ACC112 (cell line): Measurements from ENCODE around the gene POC1A.

Experiments used
- H2AFZ ChIP-seq: fragments of 200-600 bp; sonication (generic); one replicate; pipeline ENCODE4 v1.6.0; 2017; ENCODE audit warnings: antibody characterized with exemption, low read length; ENCODE audit not compliant: unreplicated experiment
- H3K27ac ChIP-seq: fragments of 200-600 bp; sonication (generic); 2 replicates; pipeline ENCODE4 v1.5.1; 2014; ENCODE audit warnings: low read depth, mild to moderate bottlenecking, antibody characterized with exemption, low read length, moderate library complexity
- H3K27me3 ChIP-seq: fragments of 200-600 bp; sonication (generic); 2 replicates; pipeline ENCODE4 v1.6.1; 2014; ENCODE audit warnings: mild to moderate bottlenecking, antibody characterized with exemption, low read length, moderate library complexity, mixed read lengths; ENCODE audit not compliant: insufficient read depth
- H3K36me3 ChIP-seq: fragments of 200-600 bp; sonication (generic); 2 replicates; pipeline ENCODE4 v1.6.1; 2016; ENCODE audit warnings: mild to moderate bottlenecking, antibody characterized with exemption, low read length, moderate library complexity, mixed read lengths; ENCODE audit not compliant: insufficient read depth
- H3K4me1 ChIP-seq: fragments of 200-600 bp; sonication (generic); one replicate; pipeline ENCODE4 v1.6.1; 2016; ENCODE audit warnings: low read length, mixed read lengths; ENCODE audit not compliant: insufficient read depth, unreplicated experiment, control insufficient read depth
- H3K4me3 ChIP-seq: fragments of 200-600 bp; sonication (generic); 2 replicates; pipeline ENCODE4 v1.5.1; 2014; ENCODE audit warnings: mild to moderate bottlenecking, low read depth, low read length
- H3K79me2 ChIP-seq: fragments of 200-600 bp; sonication (generic); one replicate; pipeline ENCODE4 v1.6.0; 2016; ENCODE audit warnings: low read length; ENCODE audit not compliant: control insufficient read depth, unreplicated experiment, insufficient read depth

The POC1A gene

GRCh38 chr3:52055537-52056351 lies 98.5 kb downstream of the POC1A start:
- Histone ChIP-seq H3K79me2 (peaks cover 44% of the 10 kb centered on the region), H3K27me3 (no peaks in the 10 kb centered on the region), H3K4me3 (peak overlapping the region; percentile 80), H3K4me1 (peaks cover 40% of the 10 kb centered on the region), H3K36me3 (no peaks in the 10 kb centered on the region), H3K27ac (peak overlapping the region; percentile 11), H2AFZ (peak overlapping the region; percentile 27)

DNA sequence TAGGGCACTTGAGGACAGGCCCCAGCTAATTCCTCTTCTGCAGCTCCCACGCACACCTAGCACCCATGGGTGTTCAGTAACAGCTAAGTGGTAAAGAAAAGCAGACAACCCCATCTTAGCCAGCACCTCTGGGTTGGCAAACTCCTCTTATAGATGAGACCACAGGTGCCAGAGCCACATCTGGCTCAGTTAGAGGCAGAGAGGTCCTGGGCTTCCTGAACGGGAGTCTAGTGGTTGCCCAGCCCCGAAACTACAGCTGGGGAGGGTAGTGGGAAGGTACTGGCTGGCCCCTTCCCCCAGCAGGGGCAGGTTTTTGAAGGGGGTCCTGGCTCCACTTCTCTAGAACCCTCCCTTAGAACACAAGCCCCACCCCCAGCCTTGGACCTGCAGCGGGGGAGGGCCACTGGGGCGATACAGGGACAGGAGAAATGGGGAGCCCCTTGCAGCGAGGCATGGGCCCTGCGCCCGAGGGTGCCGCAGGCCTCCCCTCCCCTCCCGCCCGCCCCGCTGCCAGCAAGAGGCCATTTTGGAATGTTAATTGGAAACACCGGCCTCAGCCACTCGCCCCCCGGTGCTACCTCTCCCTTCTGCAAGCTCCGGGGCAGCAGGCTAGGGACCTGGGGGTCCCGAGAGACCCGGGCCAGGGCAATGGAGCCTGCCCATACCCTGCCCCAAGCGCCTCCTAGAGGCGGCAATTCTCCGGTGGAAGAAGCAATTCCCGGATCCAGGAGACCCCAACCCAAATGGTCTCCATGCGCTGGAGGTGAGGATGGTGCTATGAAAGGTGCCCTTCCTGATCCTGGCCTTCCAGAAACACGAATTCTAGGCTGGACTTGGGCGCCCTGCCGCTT lies 99.3 kb downstream of the POC1A start:
- H3K4me3 ChIP-seq, result peak overlapping the region; percentile 80
- H3K27ac ChIP-seq, result peak overlapping the region; percentile 11
- no peaks in the 10 kb centered on the region for H3K27me3 ChIP-seq
- H3K36me3 ChIP-seq, result peaks cover 2% of the 10 kb centered on the region; the same call in 1 of the 2 replicates
- H3K79me2 ChIP-seq, result peaks cover 46% of the 10 kb centered on the region
- peaks cover 40% of the 10 kb centered on the region for H3K4me1 ChIP-seq
- H2AFZ ChIP-seq, result peak overlapping the region; percentile 27

- Histone ChIP-seq H2AFZ (no peak overlapping the region), H3K27me3 (no peaks in the 10 kb centered on the region), H3K4me3 (peak overlapping the region; percentile 80), H3K79me2 (peaks cover 46% of the 10 kb centered on the region), H3K36me3 (peaks cover 3% of the 10 kb centered on the region; the same call in 1 of the 2 replicates), H3K4me1 (peaks cover 50% of the 10 kb centered on the region), H3K27ac (peak overlapping the region; percentile 13)
Measured at GRCh38 chr3:52053307-52054304, 100.6 kb downstream of the POC1A start.

DNA sequence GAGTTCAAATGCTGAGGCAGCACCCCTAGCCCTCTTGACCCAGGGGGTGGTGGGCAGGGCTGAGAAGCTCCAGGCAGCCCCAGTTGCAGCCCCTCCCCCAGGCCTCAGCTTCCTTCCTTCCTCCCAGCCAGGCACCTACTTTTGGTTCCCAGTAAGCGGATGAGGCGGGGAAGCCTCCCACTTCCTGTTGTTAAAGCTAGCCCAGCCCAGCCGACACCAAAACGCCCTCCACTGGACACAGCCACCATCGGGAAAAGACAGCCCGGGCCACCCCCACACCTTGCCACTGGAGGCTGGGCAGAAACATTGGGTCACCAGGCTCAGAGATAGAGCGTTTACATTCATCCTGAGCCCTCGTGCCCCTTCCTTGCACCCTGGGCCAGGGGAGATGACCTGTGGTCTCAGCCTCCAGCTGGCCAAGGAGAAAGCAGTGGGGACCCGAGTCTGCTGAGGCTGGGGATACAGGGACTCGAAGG lies 101.4 kb downstream of the POC1A start:
- Histone ChIP-seq H3K79me2 (peaks cover 46% of the 10 kb centered on the region), H3K36me3 (peaks cover 3% of the 10 kb centered on the region; the same call in 1 of the 2 replicates), H3K27me3 (no peaks in the 10 kb centered on the region), H3K4me1 (peaks cover 54% of the 10 kb centered on the region), H3K27ac (peak overlapping the region; percentile 66), H3K4me3 (peak overlapping the region; percentile 57), H2AFZ (no peak overlapping the region)

GRCh38 chr3:52051444-52051843 lies 102.8 kb downstream of the POC1A start:
- no peak overlapping the region for H3K4me3 ChIP-seq
- H2AFZ ChIP-seq, result no peak overlapping the region
- H3K79me2 ChIP-seq, result peaks cover 46% of the 10 kb centered on the region
- no peaks in the 10 kb centered on the region for H3K27me3 ChIP-seq
- H3K4me1 ChIP-seq, result peaks cover 63% of the 10 kb centered on the region
- no peak overlapping the region for H3K27ac ChIP-seq
- H3K36me3 ChIP-seq, result peaks cover 3% of the 10 kb centered on the region; the same call in 1 of the 2 replicates

- no peak overlapping the region for H2AFZ ChIP-seq
- H3K4me1 ChIP-seq, result peaks cover 71% of the 10 kb centered on the region
- H3K27ac ChIP-seq, result no peak overlapping the region
- H3K4me3 ChIP-seq, result no peak overlapping the region
- H3K36me3 ChIP-seq, result peaks cover 3% of the 10 kb centered on the region; the same call in 1 of the 2 replicates
- peaks cover 40% of the 10 kb centered on the region for H3K79me2 ChIP-seq
- H3K27me3 ChIP-seq, result no peaks in the 10 kb centered on the region
Measured at GRCh38 chr3:52050571-52050970, 103.7 kb downstream of the POC1A start.

DNA sequence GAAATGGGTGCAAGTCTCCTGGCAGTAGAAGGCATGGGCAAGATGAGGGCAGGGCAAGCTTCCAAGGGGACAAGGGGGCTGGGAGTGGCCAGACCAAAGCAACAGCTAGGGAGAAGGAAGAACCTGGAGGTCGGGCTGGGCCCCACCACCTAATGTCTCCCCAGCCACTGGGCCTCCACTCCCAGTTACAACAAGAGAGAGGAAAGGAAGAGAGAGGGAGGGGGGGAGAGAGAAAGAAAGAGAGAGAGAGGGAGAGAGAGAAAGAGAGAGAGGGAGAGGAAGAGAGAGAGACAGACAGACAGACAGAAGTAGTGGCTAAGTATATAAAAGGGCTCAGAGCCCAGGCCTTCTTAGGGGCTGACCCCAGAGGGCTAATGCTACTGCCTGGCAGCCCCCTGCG lies 104.7 kb downstream of the POC1A start:
- Histone ChIP-seq H2AFZ (no peak overlapping the region), H3K27ac (no peak overlapping the region), H3K27me3 (no peaks in the 10 kb centered on the region), H3K36me3 (peaks cover 3% of the 10 kb centered on the region; the same call in 1 of the 2 replicates), H3K79me2 (peaks cover 30% of the 10 kb centered on the region), H3K4me3 (no peak overlapping the region), H3K4me1 (peaks cover 73% of the 10 kb centered on the region)

GRCh38 chr3:52047295-52047960 lies 106.8 kb downstream of the POC1A start:
- Histone ChIP-seq H3K4me3 (no peak overlapping the region), H3K36me3 (peaks cover 3% of the 10 kb centered on the region; the same call in 1 of the 2 replicates), H2AFZ (no peak overlapping the region), H3K4me1 (peaks cover 59% of the 10 kb centered on the region), H3K27ac (peak overlapping the region; percentile 88), H3K27me3 (no peaks in the 10 kb centered on the region), H3K79me2 (peaks cover 19% of the 10 kb centered on the region)

GRCh38 chr3:52046902-52047239 lies 107.4 kb downstream of the POC1A start:
- peaks cover 3% of the 10 kb centered on the region; the same call in 1 of the 2 replicates for H3K36me3 ChIP-seq
- peaks cover 54% of the 10 kb centered on the region for H3K4me1 ChIP-seq
- peak overlapping the region; percentile 65 for H2AFZ ChIP-seq
- H3K27ac ChIP-seq, result peak overlapping the region; percentile 88
- no peaks in the 10 kb centered on the region for H3K27me3 ChIP-seq
- peak overlapping the region; percentile 36; the same call in 1 of the 2 replicates for H3K4me3 ChIP-seq
- H3K79me2 ChIP-seq, result peaks cover 14% of the 10 kb centered on the region
